Calu3 (cell line): ENCODE measurements around the gene SMIM14. TPM values are rescaled to one million over a fixed set of nuclear protein-coding genes. Genes with fewer than 3 reads are reported as not detected.
"Not testable (repeated sequence)": the region's sequence is repeated elsewhere in the genome, so short reads cannot be mapped to it uniquely, and the experiment has no call there.

Experiments
- BruUV-seq: library from RNA; stranded (reverse); fragments of 400-500 nt; replicated peaks from 2 replicates; lab custom pipeline; 2021; lab: Mats Ljungman, UMichigan
- CTCF ChIA-PET: fragments of 300-600 bp; sonication (Branson Sonifier 250); formaldehyde crosslinking; loops from one replicate; lab custom pipeline; 2022; ENCODE audit warnings: antibody characterized with exemption; lab: Charles Lee
- DNase-seq: peaks from one replicate; pipeline ENCODE4 v3.0.0; 2022
- H3K27ac Mint-ChIP-seq: one replicate; pipeline ENCODE4 v1.8.0; 2022; ENCODE audit warnings: mixed read lengths; ENCODE audit not compliant: unreplicated experiment
- H3K27me3 Mint-ChIP-seq: one replicate; pipeline ENCODE4 v1.8.0; 2022; ENCODE audit warnings: mixed read lengths; ENCODE audit not compliant: unreplicated experiment
- H3K36me3 Mint-ChIP-seq: one replicate; pipeline ENCODE4 v1.8.0; 2022; ENCODE audit warnings: mild to moderate bottlenecking, moderate library complexity, mixed read lengths; ENCODE audit not compliant: insufficient read depth, unreplicated experiment
- H3K4me1 Mint-ChIP-seq: one replicate; pipeline ENCODE4 v1.8.0; 2022; ENCODE audit warnings: mild to moderate bottlenecking, low read depth, mixed read lengths; ENCODE audit not compliant: unreplicated experiment
- H3K4me3 Mint-ChIP-seq: one replicate; pipeline ENCODE4 v1.8.0; 2022; ENCODE audit warnings: mild to moderate bottlenecking, low read depth, moderate library complexity, mixed read lengths; ENCODE audit not compliant: unreplicated experiment
- H3K9me3 Mint-ChIP-seq: one replicate; pipeline ENCODE4 v1.8.0; 2022; ENCODE audit warnings: low read depth, mixed read lengths; ENCODE audit not compliant: unreplicated experiment
- intact Hi-C: fragments of 100-400 bp; cut with micrococcal nuclease; formaldehyde crosslinking; loops from one replicate; pipeline ENCODE4 v1.10.0; 2022; ENCODE audit not compliant: unreplicated experiment
- total RNA-seq: library from RNA; stranded (reverse); gene quantifications from 2 replicates; pipeline ENCODE4 v1.2.3, GENCODE V29; 2022
- TF ChIP-seq, protein P1 (sequence below): fragments of 200-600 bp; IDR thresholded peaks from one replicate; pipeline ENCODE4 v1.8.0; 2022; ENCODE audit warnings: antibody characterized with exemption; ENCODE audit not compliant: unreplicated experiment

The SMIM14 gene
- total RNA-seq, 1 experiment from 2014 or later = 22.2 TPM

DNA sequence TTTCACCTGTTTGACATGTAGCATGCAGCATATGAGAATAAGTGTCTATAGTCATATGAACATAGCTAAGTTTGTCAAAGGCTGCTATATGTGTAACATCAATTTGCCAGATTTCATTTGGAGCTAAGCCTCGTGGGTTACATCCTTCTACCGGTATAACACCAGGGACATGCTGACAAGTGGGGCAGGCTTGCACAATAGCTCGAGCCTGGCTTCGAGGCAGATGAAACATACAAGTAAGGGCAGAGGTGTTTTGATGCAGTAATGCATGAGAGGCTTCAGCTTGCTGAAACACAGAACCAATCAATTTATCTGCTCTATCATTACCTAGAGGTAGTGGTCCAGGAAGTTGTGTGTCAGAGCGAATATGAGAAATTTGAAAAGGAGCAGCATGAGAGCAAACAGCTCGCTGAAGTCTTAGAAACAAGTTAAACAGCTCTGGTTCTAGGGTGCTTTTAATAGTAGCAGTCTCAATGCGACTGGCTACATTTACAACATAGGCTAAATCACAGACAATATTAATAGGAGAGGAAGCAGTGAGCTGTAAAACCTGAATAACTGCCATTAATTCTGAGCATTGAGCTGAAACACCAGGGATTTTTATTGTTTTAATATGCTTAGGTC, 96.6 kb downstream of the SMIM14 start:
- no TSS peak for BruUV-seq

GRCh38 chr4:39539089-39539611, 99.5 kb downstream of the SMIM14 start:
- Mint-ChIP-seq H3K9me3 (no peaks in the 10 kb centered on the region), H3K4me1 (peaks cover 38% of the 10 kb centered on the region), H3K27ac (peak overlapping the region; percentile 77), H3K4me3 (peak overlapping the region; percentile 16), H3K36me3 (peaks cover 4% of the 10 kb centered on the region), H3K27me3 (no peaks in the 10 kb centered on the region)
- CTCF ChIA-PET = interaction anchor here (0.6 kb wide), 1 partner anchor 72 kb away, joined by 3 read pairs; no protein-coding TSS in a partner anchor
- BruUV-seq = no TSS peak
- TF ChIP-seq, protein P1, sequence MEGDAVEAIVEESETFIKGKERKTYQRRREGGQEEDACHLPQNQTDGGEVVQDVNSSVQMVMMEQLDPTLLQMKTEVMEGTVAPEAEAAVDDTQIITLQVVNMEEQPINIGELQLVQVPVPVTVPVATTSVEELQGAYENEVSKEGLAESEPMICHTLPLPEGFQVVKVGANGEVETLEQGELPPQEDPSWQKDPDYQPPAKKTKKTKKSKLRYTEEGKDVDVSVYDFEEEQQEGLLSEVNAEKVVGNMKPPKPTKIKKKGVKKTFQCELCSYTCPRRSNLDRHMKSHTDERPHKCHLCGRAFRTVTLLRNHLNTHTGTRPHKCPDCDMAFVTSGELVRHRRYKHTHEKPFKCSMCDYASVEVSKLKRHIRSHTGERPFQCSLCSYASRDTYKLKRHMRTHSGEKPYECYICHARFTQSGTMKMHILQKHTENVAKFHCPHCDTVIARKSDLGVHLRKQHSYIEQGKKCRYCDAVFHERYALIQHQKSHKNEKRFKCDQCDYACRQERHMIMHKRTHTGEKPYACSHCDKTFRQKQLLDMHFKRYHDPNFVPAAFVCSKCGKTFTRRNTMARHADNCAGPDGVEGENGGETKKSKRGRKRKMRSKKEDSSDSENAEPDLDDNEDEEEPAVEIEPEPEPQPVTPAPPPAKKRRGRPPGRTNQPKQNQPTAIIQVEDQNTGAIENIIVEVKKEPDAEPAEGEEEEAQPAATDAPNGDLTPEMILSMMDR = no peak
- intact Hi-C loops = no loop called here
- DNase-seq = no peak

More for the DNA sequence above, 96.6 kb downstream of the SMIM14 start:
- TF ChIP-seq, protein P1 = no peak
- intact Hi-C loops = no loop called here
- Mint-ChIP-seq H3K27ac (no peak overlapping the region), H3K4me3 (no peak overlapping the region), H3K4me1 (peaks cover 43% of the 10 kb centered on the region), H3K9me3 (no peaks in the 10 kb centered on the region), H3K27me3 (no peaks in the 10 kb centered on the region), H3K36me3 (no peaks in the 10 kb centered on the region)
- CTCF ChIA-PET = interaction anchor here (0.6 to 1.4 kb wide), 2 partner anchors 9 to 27 kb away, joined by 4 to 6 read pairs; no protein-coding TSS in a partner anchor
- DNase-seq = no peak

DNA sequence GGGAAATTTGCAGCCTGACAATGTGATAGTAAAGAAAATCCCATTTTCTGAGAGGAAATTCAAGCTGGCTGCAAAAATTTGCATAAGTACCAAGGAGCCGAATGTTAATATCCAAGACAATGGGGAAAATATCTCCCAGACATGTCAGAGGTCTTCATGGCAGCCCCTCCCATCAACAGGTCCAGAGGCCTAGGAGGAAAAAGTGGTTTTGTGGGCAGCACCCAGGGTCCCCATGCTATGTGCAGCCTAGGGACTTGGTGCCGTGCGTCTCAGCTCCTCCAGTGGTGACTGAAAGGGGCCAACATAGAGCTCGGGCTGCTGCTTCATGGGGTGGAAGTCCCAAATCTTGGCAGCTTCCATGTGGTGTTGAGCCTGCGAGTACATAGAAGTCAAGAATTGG, 105.1 kb downstream of the SMIM14 start:
- no TSS peak for BruUV-seq

DNA sequence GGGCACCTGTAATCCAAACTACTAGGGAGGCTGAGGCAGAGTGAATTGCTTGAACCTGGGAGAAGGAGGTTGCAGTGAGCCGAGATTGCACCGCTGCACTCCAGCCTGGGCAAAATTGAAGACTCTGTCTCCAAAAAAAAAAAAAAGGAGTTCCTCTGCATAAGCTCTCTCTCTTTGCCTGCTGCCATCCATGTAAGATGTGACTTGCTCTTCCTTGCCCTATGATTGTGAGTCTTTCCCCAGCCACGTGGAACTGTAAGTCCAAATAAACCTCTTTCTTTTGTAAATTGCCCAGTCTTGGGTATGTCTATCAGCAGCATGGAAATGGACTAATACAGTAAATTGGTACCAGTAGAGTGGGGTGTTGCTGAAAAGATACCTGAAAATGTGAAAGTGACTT, 106.4 kb downstream of the SMIM14 start:
- H3K27ac Mint-ChIP-seq, BruUV-seq: not testable (repeated sequence)

More for the DNA sequence above, 105.1 kb downstream of the SMIM14 start:
- Mint-ChIP-seq H3K9me3 (peaks cover 7% of the 10 kb centered on the region), H3K4me3 (no peak overlapping the region), H3K27me3 (no peaks in the 10 kb centered on the region), H3K27ac (no peak overlapping the region), H3K36me3 (peaks cover 31% of the 10 kb centered on the region), H3K4me1 (no peaks in the 10 kb centered on the region)
- no peak for DNase-seq
- intact Hi-C loops = no loop called here
- TF ChIP-seq, protein P1 = no peak
- CTCF ChIA-PET = interaction anchor here (0.7 kb wide), 1 partner anchor 9 kb away, joined by 6 read pairs; no protein-coding TSS in a partner anchor

GRCh38 chr4:39530682-39531081, 108.0 kb downstream of the SMIM14 start:
- peaks cover 59% of the 10 kb centered on the region for H3K36me3 Mint-ChIP-seq
- CTCF ChIA-PET = no interaction called here
- no TSS peak for BruUV-seq

More for the DNA sequence above, 106.4 kb downstream of the SMIM14 start:
- H3K9me3 Mint-ChIP-seq, DNase-seq, intact Hi-C loops, H3K4me3 Mint-ChIP-seq, CTCF ChIA-PET, H3K4me1 Mint-ChIP-seq, H3K27me3 Mint-ChIP-seq: not testable (repeated sequence)
- peaks cover 44% of the 10 kb centered on the region for H3K36me3 Mint-ChIP-seq

More at GRCh38 chr4:39530682-39531081, 108.0 kb downstream of the SMIM14 start:
- TF ChIP-seq, protein P1 = no peak
- no peak overlapping the region for H3K27ac Mint-ChIP-seq
- no peak for DNase-seq
- H3K9me3 Mint-ChIP-seq = peaks cover 7% of the 10 kb centered on the region
- intact Hi-C loops = no loop called here
- no peak overlapping the region for H3K4me3 Mint-ChIP-seq
- no peaks in the 10 kb centered on the region for H3K4me1 Mint-ChIP-seq
- H3K27me3 Mint-ChIP-seq = no peaks in the 10 kb centered on the region
